HL-60 (cell line): ENCODE data around the gene USP24.

Experiments used
- DNase-seq, 2 experiments: peaks; one replicate each; pipeline ENCODE4 v3.0.0-alpha.2; 2010 to 2020; ENCODE audit warnings: low read depth in 1 of 2, low spot score in 1 of 2
- H3K27ac ChIP-seq: fragments of 250-450 bp; sonication (Bioruptor Pico); replicated peaks from 2 replicates; pipeline ENCODE4 v1.5.1; 2020; ENCODE audit warnings: mild to moderate bottlenecking, moderate library complexity
- H3K27me3 ChIP-seq: fragments of 250-450 bp; sonication (Bioruptor Pico); 2 replicates; pipeline ENCODE4 v1.5.1; 2021; ENCODE audit warnings: mild to moderate bottlenecking, moderate library complexity; ENCODE audit not compliant: insufficient read depth, poor library complexity, severe bottlenecking
- H3K4me3 ChIP-seq: replicated peaks from 2 replicates; pipeline ENCODE4 v1.5.1; 2011; ENCODE audit warnings: mild to moderate bottlenecking, control low read depth, low read length; ENCODE audit not compliant: insufficient read depth
- GABPA ChIP-seq: IDR thresholded peaks from 2 replicates; pipeline ENCODE4 v1.6.1; 2012; ENCODE audit warnings: low read depth
- POLR2AphosphoS5 ChIP-seq: IDR thresholded peaks from 2 replicates; pipeline ENCODE4 v1.6.1; 2012; ENCODE audit warnings: low read depth
- SPI1 ChIP-seq: IDR thresholded peaks from 2 replicates; pipeline ENCODE4 v1.6.1; 2012; ENCODE audit warnings: low read depth, mild to moderate bottlenecking, borderline replicate concordance
- TF ChIP-seq, protein P1 (sequence below): IDR thresholded peaks from 2 replicates; pipeline ENCODE4 v1.6.1; 2012; ENCODE audit warnings: low read depth; ENCODE audit not compliant: insufficient replicate concordance
- TF ChIP-seq, protein P2 (sequence below): IDR thresholded peaks from one replicate; pipeline ENCODE4 v1.5.1; 2011; ENCODE audit warnings: low read length, control low read depth, inconsistent platforms; ENCODE audit not compliant: insufficient read depth

USP24 gene

DNA sequence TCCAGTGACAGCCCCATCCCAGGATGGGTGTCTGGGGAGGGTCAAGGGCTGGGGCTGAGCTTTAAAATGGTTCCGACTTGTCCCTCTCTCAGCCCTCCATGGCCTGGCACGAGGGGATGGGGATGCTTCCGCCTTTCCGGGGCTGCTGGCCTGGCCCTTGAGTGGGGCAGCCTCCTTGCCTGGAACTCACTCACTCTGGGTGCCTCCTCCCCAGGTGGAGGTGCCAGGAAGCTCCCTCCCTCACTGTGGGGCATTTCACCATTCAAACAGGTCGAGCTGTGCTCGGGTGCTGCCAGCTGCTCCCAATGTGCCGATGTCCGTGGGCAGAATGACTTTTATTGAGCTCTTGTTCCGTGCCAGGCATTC is 151.6 kb downstream of the USP24 start:
- TF ChIP-seq SPI1 (no peak), POLR2AphosphoS5 (no peak), GABPA (no peak)
- TF ChIP-seq, protein P1, sequence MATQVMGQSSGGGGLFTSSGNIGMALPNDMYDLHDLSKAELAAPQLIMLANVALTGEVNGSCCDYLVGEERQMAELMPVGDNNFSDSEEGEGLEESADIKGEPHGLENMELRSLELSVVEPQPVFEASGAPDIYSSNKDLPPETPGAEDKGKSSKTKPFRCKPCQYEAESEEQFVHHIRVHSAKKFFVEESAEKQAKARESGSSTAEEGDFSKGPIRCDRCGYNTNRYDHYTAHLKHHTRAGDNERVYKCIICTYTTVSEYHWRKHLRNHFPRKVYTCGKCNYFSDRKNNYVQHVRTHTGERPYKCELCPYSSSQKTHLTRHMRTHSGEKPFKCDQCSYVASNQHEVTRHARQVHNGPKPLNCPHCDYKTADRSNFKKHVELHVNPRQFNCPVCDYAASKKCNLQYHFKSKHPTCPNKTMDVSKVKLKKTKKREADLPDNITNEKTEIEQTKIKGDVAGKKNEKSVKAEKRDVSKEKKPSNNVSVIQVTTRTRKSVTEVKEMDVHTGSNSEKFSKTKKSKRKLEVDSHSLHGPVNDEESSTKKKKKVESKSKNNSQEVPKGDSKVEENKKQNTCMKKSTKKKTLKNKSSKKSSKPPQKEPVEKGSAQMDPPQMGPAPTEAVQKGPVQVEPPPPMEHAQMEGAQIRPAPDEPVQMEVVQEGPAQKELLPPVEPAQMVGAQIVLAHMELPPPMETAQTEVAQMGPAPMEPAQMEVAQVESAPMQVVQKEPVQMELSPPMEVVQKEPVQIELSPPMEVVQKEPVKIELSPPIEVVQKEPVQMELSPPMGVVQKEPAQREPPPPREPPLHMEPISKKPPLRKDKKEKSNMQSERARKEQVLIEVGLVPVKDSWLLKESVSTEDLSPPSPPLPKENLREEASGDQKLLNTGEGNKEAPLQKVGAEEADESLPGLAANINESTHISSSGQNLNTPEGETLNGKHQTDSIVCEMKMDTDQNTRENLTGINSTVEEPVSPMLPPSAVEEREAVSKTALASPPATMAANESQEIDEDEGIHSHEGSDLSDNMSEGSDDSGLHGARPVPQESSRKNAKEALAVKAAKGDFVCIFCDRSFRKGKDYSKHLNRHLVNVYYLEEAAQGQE: no peak
- TF ChIP-seq, protein P2, sequence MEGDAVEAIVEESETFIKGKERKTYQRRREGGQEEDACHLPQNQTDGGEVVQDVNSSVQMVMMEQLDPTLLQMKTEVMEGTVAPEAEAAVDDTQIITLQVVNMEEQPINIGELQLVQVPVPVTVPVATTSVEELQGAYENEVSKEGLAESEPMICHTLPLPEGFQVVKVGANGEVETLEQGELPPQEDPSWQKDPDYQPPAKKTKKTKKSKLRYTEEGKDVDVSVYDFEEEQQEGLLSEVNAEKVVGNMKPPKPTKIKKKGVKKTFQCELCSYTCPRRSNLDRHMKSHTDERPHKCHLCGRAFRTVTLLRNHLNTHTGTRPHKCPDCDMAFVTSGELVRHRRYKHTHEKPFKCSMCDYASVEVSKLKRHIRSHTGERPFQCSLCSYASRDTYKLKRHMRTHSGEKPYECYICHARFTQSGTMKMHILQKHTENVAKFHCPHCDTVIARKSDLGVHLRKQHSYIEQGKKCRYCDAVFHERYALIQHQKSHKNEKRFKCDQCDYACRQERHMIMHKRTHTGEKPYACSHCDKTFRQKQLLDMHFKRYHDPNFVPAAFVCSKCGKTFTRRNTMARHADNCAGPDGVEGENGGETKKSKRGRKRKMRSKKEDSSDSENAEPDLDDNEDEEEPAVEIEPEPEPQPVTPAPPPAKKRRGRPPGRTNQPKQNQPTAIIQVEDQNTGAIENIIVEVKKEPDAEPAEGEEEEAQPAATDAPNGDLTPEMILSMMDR: no peak
- Histone ChIP-seq H3K27ac (no peak overlapping the region), H3K4me3 (no peak overlapping the region), H3K27me3 (no peaks in the 10 kb centered on the region)
- no peak for DNase-seq

DNA sequence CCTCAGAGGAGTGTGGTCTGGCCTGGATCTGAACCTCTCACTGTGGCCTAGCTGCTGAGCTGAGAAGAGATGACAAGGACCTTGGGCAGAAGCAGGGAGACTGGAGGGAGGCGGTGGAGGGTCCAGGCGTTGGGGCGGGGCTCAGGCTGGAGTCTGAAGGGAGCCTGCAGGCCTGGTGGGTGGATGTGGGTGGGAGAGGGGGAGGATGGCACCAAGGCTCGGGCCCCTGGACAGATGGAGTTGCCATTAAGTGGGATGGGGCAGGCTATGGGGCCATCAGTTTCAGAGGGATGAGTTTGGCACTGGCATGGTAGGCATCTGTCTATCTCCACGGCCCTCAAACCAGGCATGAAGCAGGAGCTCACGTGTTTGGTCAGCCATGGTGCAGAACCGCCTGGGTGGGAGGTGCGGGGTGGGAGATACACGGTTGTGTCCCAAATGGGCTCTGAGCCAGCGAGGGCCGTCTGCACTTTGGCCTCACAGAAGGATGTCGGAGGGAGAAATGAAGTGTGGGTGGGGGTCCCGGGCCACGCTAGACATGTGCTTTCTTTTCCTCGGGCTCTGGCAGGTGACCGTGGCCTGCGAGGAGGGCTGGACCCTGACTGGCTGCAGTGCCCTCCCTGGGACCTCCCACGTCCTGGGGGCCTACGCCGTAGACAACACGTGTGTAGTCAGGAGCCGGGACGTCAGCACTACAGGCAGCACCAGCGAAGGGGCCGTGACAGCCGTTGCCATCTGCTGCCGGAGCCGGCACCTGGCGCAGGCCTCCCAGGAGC is 152.2 kb downstream of the USP24 start:
- TF ChIP-seq GABPA (no peak), SPI1 (no peak), POLR2AphosphoS5 (no peak)
- TF ChIP-seq, protein P1: no peak
- TF ChIP-seq, protein P2: no peak
- H3K4me3 ChIP-seq: no peak overlapping the region
- H3K27me3 ChIP-seq: no peaks in the 10 kb centered on the region
- no peak for DNase-seq
- no peak overlapping the region for H3K27ac ChIP-seq

DNA sequence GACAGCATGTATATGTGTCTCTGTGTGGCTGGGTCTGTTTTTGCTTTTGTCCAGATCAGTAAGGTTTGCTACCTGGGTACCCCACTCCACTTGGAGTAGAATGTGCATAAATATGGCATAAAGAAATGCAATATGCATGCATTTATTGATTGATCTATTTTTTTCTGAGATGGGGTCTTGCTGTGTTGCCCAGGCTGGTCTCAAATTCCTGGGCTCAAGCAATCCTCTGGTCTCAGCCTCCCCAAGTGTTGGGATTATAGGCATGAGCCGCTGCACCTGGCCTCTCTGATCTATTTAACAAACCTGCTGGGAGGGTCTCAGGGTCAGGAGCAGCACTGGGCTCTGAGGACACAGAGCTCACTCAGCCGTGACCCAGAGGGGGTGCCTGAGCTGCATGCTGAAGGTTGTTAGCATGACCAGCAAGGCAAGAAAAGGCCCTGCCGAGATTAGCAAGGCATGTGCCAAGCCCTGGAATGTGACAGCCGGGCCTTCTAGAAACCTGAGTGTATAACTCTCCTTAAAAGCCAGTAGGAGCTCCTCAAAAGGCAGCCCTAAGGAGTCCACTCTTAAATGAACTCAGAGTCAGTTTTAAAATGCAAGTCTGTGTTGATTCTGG is 153.3 kb downstream of the USP24 start:
- TF ChIP-seq GABPA (no peak), SPI1 (no peak), POLR2AphosphoS5 (no peak)
- TF ChIP-seq, protein P2: no peak
- TF ChIP-seq, protein P1: no peak
- no peak for DNase-seq
- no peak overlapping the region for H3K27ac ChIP-seq
- H3K27me3 ChIP-seq: no peaks in the 10 kb centered on the region
- no peak overlapping the region for H3K4me3 ChIP-seq
